ENCODE results near the gene ZP4.

ZP4 gene

GRCh38 chr1:237895630-237896029, 4.9 kb upstream of the ZP4 start:
- no peak for DNase-seq (ENCODE audit: low read depth)
- no peak overlapping the region for H3K4me3 ChIP-seq (ENCODE audit: control insufficient read depth, low read depth, low read length)
- TF ChIP-seq CTCF (conservative IDR thresholded peaks at IDR 0.05; ENCODE audit: control insufficient read depth, insufficient read depth, low read depth, low read length), result no peak

- H3K4me3 ChIP-seq (ENCODE audit: control insufficient read depth, low read depth, low read length), result no peak overlapping the region
- DNase-seq (ENCODE audit: low read depth), result no peak
- no peak for TF ChIP-seq CTCF (conservative IDR thresholded peaks at IDR 0.05; ENCODE audit: control insufficient read depth, insufficient read depth, low read depth, low read length)
Observed at GRCh38 chr1:237894131-237894530, 3.4 kb upstream of the ZP4 start.

DNA sequence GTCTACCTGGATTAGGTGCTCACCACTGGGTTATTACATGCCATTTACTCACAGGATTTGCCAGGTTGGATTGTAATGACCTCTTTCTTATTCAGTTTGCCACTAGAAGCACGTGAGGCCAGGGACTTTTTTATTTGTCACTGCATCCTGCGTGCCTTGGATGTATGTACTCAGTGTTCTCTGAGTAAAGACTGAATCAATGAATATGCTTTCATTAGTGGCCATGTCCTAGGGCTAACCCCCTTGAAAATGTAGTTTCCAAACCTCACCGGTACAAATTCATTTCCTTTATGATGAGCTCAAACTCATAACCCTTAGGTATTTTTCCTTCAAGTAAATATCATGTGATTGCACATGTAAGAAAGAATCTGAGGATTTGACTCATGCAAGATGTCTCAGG, 1.3 kb upstream of the ZP4 start:
- no peak for TF ChIP-seq CTCF (conservative IDR thresholded peaks at IDR 0.05; ENCODE audit: control insufficient read depth, insufficient read depth, low read depth, low read length)
- H3K4me3 ChIP-seq (ENCODE audit: control insufficient read depth, low read depth, low read length), result no peak overlapping the region
- DNase-seq (ENCODE audit: low read depth), result peak; percentile 20

DNA sequence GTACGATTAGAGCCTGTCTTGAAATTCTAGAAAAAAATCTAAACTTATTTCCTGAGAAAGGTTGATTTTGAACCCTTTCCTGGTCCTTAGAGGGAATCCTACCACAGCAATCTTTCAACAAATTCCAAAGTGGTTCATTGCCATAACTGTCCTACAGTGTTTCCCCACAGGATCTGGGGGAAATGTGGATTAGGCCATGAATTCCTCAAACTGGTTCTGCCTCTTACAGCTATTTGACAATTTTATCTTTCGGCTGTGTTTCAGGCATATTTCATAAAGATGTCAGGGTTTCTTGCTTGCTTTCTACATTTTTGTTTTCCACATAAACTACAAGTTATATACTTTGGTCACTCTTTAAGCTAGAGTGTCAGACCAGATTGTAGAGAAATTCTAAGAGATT, 544 bp upstream of the ZP4 start:
- TF ChIP-seq CTCF (conservative IDR thresholded peaks at IDR 0.05; ENCODE audit: control insufficient read depth, insufficient read depth, low read depth, low read length), result no peak
- DNase-seq (ENCODE audit: low read depth), result no peak
- no peak overlapping the region for H3K4me3 ChIP-seq (ENCODE audit: control insufficient read depth, low read depth, low read length)

DNA sequence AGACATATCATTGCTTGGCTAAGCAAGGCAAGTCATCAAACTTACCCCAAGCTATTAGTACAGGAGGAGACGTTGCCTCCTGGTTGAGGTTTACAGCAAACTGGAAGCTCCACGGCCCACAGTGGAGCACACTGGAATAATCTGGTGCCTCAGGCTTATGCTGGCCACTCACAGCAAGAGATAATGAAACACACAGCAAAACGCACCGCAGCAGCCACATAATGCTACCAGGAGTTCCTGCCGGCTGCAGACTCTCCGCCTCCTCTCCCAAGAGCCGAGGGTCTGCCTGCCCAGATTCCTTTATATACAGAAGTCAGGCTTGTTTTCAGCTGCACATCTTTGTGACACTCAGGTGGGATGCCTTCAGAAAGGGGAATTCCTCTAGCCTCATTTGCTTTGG, 306 bp downstream of the ZP4 start:
- DNase-seq (ENCODE audit: low read depth), result no peak
- TF ChIP-seq CTCF (conservative IDR thresholded peaks at IDR 0.05; ENCODE audit: control insufficient read depth, insufficient read depth, low read depth, low read length), result no peak
- H3K4me3 ChIP-seq (ENCODE audit: control insufficient read depth, low read depth, low read length), result no peak overlapping the region

DNA sequence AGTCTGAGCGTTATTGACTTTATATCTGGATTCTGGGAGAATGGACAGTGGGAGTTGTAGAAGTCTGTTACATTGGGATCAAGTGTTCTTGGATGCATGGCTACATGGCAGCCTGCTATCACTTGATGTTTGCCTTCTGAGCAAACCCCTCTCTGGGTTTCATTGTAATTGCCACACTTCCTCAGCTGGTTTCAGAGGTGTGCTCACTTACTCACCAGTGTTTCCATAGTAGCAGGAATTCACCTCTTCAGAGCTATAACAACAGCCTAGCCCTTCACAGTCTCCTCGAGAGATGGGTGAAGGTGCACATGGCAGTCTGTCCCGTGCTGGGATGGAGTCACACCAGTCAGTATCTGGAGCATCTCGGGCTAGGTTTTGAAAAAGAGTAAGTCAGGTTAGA, 2.6 kb downstream of the ZP4 start:
- DNase-seq (ENCODE audit: low read depth), result no peak
- no peak overlapping the region for H3K4me3 ChIP-seq (ENCODE audit: control insufficient read depth, low read depth, low read length)
- TF ChIP-seq CTCF (conservative IDR thresholded peaks at IDR 0.05; ENCODE audit: control insufficient read depth, insufficient read depth, low read depth, low read length), result no peak

- H3K4me3 ChIP-seq (ENCODE audit: control insufficient read depth, low read depth, low read length), result no peak overlapping the region
- no peak for TF ChIP-seq CTCF (conservative IDR thresholded peaks at IDR 0.05; ENCODE audit: control insufficient read depth, insufficient read depth, low read depth, low read length)
- DNase-seq (ENCODE audit: low read depth), result no peak
Observed at GRCh38 chr1:237887542-237887941, 3.2 kb downstream of the ZP4 start.
